Epithelial cell of esophagus (primary cell): ENCODE measurements around the gene SLC38A5.

ENCODE experiments used
- DNase-seq: peaks from one replicate; pipeline ENCODE4 v3.0.0; 2010; ENCODE audit warnings: low read depth
- H3K4me3 ChIP-seq: 2 replicates; pipeline ENCODE4 v1.5.1; 2011; ENCODE audit warnings: mild to moderate bottlenecking, low read length, control low read depth
- CTCF ChIP-seq: IDR thresholded peaks from 2 replicates; pipeline ENCODE4 v1.5.1; 2011; ENCODE audit warnings: low read depth, mild to moderate bottlenecking, low read length, control low read depth, inconsistent platforms; ENCODE audit not compliant: insufficient read depth; ENCODE audit errors: missing control alignments

The SLC38A5 gene

GRCh38 chrX:48491809-48492208, 21.7 kb upstream of the SLC38A5 start:
- DNase-seq: no peak
- H3K4me3 ChIP-seq: no peak overlapping the region
- no peak for TF ChIP-seq CTCF

- no peak overlapping the region for H3K4me3 ChIP-seq
- TF ChIP-seq CTCF: no peak
- peak; percentile 87 for DNase-seq
Measured at GRCh38 chrX:48490661-48491060, 20.6 kb upstream of the SLC38A5 start.

GRCh38 chrX:48489892-48490291, 19.8 kb upstream of the SLC38A5 start:
- no peak overlapping the region for H3K4me3 ChIP-seq
- TF ChIP-seq CTCF: no peak
- peak; percentile 82 for DNase-seq

- no peak for TF ChIP-seq CTCF
- DNase-seq: no peak
- no peak overlapping the region for H3K4me3 ChIP-seq
Measured at GRCh38 chrX:48489296-48489695, 19.2 kb upstream of the SLC38A5 start.

GRCh38 chrX:48488034-48488433, 18.0 kb upstream of the SLC38A5 start:
- no peak overlapping the region for H3K4me3 ChIP-seq
- TF ChIP-seq CTCF: no peak
- DNase-seq: no peak

- peak; percentile 96 for DNase-seq
- TF ChIP-seq CTCF: no peak
- no peak overlapping the region for H3K4me3 ChIP-seq
Measured at GRCh38 chrX:48487362-48487798, 17.3 kb upstream of the SLC38A5 start.

GRCh38 chrX:48482526-48482925, 12.5 kb upstream of the SLC38A5 start:
- no peak overlapping the region for H3K4me3 ChIP-seq
- DNase-seq: no peak
- no peak for TF ChIP-seq CTCF
